HG03558 (cell line): ENCODE results near the gene ZC2HC1B.
"Not testable (repeated sequence)": the region's sequence is repeated elsewhere in the genome, so short reads cannot be mapped to it uniquely, and the experiment has no call there.

ENCODE experiments used
- ATAC-seq: cut with Tn5 transposase; IDR thresholded peaks from one replicate; pipeline ENCODE4 v1.9.1; 2021; ENCODE audit warnings: moderate number of reproducible peaks; ENCODE audit not compliant: unreplicated experiment; ENCODE audit errors: extremely low read depth

Gene ZC2HC1B

GRCh38 chr6:143864234-143864633 lies at the start of gene ZC2HC1B:
Gene ZC2HC1B, plus strand, starts transcription at chr6:143864474. Its CDS starts 66 bp downstream, at chr6:143864540.
- no peak for ATAC-seq

GRCh38 chr6:143817621-143818020 lies 46.7 kb upstream of the ZC2HC1B start:
- no peak for ATAC-seq

DNA sequence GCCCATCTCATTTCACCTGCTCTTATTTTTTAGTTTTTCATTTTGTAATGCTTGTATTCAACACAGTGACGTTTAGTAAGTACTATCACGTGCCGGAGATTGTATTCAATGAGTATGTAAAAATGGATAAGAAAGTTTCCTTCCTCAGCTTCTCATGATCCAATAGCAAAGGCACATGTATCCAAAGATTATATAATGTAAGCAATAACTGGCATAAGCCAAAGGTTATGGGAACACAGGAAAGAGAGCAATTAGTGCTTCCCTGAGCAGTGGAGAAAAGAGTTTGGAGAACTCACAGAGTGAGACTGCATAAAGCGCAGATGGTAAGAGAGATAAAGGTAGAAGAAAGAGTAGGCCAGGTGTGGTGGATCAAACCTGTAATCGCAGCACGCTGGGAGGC lies 42.9 kb upstream of the ZC2HC1B start:
- ATAC-seq = no peak

- ATAC-seq = no peak
These were observed 41.7 kb upstream of the ZC2HC1B start for GRCh38 chr6:143822584-143823024.

DNA sequence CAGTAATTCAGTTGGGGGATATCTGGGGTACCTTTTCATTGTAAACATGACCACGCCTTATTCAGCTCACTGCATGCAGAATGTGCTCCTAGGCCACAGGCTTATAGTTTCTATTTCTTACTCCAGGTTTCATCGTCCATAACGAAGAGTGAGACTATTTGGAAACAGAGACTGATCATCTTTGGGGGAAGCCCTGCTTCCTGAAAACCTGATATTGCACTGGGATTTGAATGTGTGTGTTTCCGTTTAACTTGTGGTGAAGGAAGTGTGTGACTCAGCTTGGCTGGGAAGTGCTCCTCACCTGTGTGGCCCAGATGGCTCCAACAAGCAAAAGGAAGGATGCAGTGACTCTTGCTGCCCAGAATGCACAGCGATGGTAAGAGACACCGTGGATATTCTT lies 40.7 kb upstream of the ZC2HC1B start:
- no peak for ATAC-seq

DNA sequence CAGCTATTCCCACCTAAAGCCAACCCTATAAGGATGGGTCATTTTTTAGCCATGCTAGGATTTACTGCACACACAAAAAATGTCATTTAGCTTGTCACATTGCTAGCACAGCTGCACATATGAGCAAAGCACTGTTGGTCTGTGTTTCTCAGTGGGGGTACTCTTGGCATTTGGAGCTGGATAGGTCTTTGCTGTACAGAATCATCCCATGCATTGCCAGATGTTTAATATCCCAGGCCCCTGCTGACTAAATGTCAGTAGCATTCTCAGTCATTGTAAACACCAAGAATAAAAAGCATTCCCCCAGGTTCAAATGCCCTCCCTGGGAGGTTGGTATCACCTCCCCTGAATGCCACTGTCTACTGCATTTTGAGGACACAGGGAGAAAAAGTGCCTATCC lies 35.7 kb upstream of the ZC2HC1B start:
- no peak for ATAC-seq

DNA sequence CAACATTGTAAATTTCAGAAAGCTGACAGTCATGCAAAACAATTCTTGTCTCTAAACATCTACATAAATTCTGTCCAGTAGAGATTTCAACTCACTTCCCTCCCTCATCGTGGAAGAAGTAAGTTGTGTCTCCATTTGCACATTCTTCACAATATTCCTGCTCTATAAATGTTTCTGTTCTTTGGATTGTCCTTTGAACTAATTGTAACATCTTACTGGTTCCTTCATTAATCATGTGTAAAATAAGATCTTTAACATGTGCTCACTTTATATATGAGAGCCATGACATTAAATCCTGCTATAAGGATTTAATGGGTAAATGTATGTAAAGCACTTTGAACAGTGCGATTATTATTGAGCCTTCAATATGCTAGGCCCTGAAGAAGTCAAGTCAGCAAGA lies 28.1 kb upstream of the ZC2HC1B start:
- no peak for ATAC-seq

DNA sequence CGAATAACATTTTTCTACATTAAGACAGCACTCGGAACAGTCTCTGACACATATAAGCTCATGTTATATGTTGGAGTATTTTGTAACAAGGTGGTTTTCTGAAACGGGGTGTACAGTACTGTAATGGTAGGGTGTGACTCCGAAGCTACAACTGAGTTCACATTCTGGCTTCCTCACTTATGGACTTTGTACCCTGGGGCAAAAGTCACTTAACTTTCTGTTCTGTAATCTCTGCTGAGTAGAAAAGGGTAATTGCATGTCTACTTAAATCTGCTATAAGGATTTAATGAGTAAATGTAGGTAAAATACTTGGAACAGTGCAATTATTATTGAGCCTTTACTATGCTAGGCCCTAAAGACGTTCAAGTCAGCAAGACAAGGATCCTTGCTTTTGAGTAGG lies 25.9 kb upstream of the ZC2HC1B start:
- no peak for ATAC-seq

DNA sequence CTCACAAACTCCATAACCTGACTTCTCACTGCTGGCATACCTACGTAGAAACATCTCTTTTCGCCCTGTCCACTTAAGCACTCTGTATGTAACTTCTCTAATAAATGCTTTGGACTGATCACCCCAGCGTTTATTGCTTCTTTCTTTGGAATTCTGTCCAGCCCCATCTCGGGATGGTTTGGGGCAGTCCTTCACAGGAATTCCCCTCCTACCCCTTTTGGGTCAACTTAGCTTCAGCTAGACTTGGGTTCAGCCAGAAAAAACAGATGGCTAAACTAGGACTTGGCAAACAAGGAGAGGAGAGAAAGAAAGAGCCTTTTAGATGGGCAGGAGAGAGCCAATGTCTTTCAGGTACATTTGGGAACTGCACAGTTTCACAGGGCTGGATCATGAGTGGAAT lies 25.1 kb upstream of the ZC2HC1B start:
- ATAC-seq = no peak

DNA sequence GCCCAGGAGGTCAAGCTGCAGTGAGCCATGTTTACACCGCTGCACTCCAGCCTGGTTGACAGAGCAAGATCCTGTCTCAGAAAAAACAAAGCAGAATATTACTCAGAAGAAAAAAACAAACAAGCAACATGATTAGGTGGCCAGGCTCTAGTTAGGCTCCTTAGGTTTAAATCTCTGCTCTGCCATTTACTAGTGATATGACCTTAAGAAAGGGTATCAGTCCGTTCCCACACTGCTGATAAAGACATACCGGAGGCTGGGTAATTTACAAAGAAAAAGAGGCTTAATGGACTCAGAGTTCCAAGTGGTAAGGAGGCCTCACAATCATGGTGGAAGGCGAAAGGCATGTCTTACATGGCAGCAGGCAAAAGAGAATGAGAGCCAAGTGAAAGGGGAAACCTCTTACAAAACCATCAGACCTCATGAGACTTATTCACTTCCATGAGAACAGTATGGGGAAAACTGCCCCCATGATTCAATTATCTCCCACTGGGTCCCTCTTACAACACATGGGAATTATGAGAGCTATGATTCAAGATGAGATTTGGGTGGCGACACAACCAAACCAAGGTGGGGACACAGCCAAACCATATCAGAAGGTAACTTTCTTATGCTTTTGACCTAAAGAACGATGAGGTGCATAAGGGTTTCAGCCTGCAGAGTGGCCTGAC lies 23.5 kb upstream of the ZC2HC1B start:
- ATAC-seq = no peak

DNA sequence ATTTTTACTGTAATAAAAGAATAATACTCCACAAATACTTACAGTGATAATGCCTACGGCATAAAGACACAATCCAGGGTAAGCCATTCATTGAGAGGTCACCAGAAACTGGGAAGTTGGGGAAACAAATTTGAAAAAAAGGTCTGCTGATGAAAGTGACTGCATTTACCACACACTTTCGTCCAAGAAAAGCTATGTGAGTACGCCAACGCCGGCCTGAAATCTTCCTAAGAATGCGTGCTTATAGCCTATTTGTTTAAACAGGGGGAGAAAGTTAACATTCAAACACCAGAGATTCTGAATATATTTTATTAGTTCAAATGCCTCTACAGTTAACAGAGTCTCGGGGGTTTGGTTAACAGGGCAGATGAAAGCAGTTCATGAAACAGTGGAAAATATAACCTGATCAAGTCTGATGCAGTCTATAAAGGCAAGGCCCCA lies 21.8 kb upstream of the ZC2HC1B start:
- peak; percentile 9 for ATAC-seq

- peak; percentile 99 for ATAC-seq
These were observed 21.2 kb upstream of the ZC2HC1B start, which contains the start of gene LTV1 for GRCh38 chr6:143842902-143843676. Gene LTV1, plus strand, starts transcription at chr6:143843338. Its CDS starts 140 bp downstream, at chr6:143843478.

DNA sequence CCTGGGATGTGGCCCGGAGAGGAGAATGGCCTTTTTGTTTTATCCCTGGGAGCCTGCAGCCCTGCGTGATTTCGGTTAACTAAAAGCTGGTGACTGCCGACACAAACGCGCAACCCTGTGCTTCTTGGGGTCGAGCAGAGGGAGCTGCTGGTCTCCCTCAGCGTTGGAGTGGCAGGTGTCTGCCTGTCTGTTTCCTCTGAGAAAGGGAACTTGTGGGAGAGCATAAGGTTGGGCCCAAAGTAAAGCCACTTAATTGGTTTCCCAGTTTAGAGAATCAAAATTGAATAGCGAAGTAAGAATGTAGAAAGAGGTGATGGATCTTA lies 20.6 kb upstream of the ZC2HC1B start:
- no peak for ATAC-seq

- no peak for ATAC-seq
These were observed 20.3 kb upstream of the ZC2HC1B start for GRCh38 chr6:143844006-143844405.

- no peak for ATAC-seq
These were observed 19.2 kb upstream of the ZC2HC1B start for GRCh38 chr6:143845033-143845432.

DNA sequence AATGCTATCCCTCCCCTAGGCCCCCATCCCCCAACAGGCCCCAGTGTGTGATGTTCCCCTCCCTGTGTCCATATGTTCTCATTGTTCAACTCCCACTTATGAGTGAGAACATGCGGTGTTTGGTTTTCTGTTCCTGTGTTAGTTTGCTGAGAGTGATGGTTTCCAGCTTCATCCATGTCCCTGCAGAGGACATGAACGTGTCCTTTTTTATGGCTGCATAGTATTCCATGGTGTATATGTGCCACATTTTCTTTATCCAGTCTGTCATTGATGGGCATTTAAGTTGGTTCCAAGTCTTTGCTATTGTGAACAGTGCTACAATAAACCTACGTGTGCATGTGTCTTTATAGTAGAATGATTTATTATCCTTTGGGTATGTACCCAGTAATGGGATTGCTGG lies 12.6 kb upstream of the ZC2HC1B start:
- ATAC-seq = not testable (repeated sequence)

DNA sequence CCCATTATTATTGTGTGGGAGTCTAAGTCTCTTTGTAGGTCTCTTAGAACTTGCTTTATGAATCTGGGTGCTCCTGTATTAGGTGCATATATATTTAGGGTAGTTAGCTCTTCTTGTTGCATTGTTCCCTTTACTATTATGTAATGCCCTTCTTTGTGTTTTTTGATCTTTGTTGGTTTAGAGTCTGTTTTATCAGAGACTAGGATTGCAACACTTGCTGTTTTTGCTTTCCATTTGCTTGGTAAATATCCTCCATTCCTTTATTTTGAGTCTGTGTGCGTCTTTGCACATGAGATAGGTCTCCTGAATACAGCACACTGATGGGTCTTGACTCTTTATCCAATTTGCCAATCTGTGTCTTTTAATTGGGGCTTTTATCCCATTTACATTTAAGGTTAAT lies 9.2 kb upstream of the ZC2HC1B start:
- ATAC-seq = not testable (repeated sequence)

DNA sequence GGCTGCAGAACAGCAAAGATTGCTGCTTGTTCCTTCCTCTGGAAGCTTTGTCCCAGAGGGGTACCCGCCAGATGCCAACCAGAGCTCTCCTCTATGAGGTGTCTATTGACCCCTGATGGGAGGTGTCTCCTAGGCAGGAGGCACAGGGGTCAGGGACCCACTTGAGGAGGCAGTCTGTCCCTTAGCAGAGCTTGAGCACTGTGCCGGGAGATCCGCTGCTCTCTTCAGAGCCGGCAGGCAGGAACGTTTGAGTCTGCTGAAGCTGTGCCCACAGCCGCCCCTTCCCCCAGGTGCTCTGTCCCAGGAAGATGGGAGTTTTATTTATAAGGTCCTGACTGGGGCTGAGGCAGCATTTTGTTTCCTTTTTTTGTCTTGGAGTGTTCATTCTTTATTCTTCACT lies 7.5 kb upstream of the ZC2HC1B start:
- ATAC-seq = not testable (repeated sequence)

GRCh38 chr6:143857651-143858050 lies 6.6 kb upstream of the ZC2HC1B start:
- ATAC-seq = no peak

GRCh38 chr6:143859891-143860660 lies 4.2 kb upstream of the ZC2HC1B start:
- ATAC-seq = no peak

DNA sequence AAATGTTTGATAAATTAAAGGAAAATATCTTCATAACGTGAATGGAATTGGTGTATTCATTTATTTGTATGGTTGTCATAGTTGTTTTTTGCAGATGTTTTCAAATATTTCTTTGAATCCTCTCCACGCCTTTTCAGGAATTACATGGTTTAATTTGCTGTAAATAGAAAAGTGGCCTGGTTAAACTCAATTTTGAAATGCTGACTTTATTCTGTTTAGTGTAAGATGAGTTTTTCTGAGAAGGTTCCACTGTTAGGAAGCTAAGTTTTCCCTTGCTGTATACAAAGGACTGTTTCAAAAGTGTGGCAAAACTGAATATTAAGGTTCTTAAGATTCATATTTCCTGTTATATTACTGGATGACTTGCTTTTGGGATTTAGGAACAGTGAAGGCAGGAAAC lies 503 bp upstream of the ZC2HC1B start:
- no peak for ATAC-seq
